Stimulated activated CD8-positive, alpha-beta memory T cell treated with anti-CD3 and anti-CD28 coated beads, Interleukin-4, amount 100 ng/mL, for 4 hours (primary cell): ENCODE measurements around the gene TMEM19.

Source experiments
- DNase-seq, 2 donors: peaks; one replicate each; pipeline ENCODE4 v3.0.0-alpha.2; 2020; ENCODE audit warnings: low read depth in 2 of 2, low spot score in 1 of 2

TMEM19 gene

GRCh38 chr12:71710276-71711125 lies 24.6 kb downstream of the TMEM19 start:
- no peak for DNase-seq

- no peak for DNase-seq
These were observed 32.7 kb downstream of the TMEM19 start for GRCh38 chr12:71718611-71719010.

GRCh38 chr12:71719647-71720370 lies 33.9 kb downstream of the TMEM19 start:
- no peak for DNase-seq

- no peak for DNase-seq
These were observed 36.1 kb downstream of the TMEM19 start for GRCh38 chr12:71721783-71722505.

GRCh38 chr12:71725011-71725410 lies 39.1 kb downstream of the TMEM19 start:
- DNase-seq = no peak

GRCh38 chr12:71726548-71726947 lies 40.7 kb downstream of the TMEM19 start:
- no peak for DNase-seq

GRCh38 chr12:71727958-71728357 lies 42.1 kb downstream of the TMEM19 start:
- DNase-seq = no peak

- no peak for DNase-seq
These were observed 45.1 kb downstream of the TMEM19 start for GRCh38 chr12:71730936-71731335.

GRCh38 chr12:71731439-71732356 lies 45.8 kb downstream of the TMEM19 start:
- no peak for DNase-seq

GRCh38 chr12:71732357-71732712 lies 46.5 kb downstream of the TMEM19 start:
- DNase-seq = no peak

GRCh38 chr12:71737197-71737596 lies 51.3 kb downstream of the TMEM19 start:
- no peak for DNase-seq

GRCh38 chr12:71742998-71743397 lies 57.1 kb downstream of the TMEM19 start:
- DNase-seq = no peak

- DNase-seq = no peak
These were observed 58.8 kb downstream of the TMEM19 start for GRCh38 chr12:71744522-71745300.

- no peak for DNase-seq
These were observed 61.2 kb downstream of the TMEM19 start for GRCh38 chr12:71746974-71747611.

GRCh38 chr12:71748081-71748850 lies 62.4 kb downstream of the TMEM19 start:
- no peak for DNase-seq

GRCh38 chr12:71749666-71750065 lies 63.8 kb downstream of the TMEM19 start:
- no peak for DNase-seq

- DNase-seq = no peak
These were observed 67.0 kb downstream of the TMEM19 start for GRCh38 chr12:71752891-71753290.
